HepG2 (cell line): ENCODE results near the gene TLE7. TPM values are rescaled to one million over a fixed set of nuclear protein-coding genes. Genes with fewer than 3 reads are reported as not detected.

Experiments used
- ATAC-seq: fragments of 200-7000 bp; cut with Tn5 transposase; 3 replicates; pipeline ENCODE4 v1.9.1; 2020; ENCODE audit warnings: mild to moderate bottlenecking, moderate library complexity
- BruUV-seq: library from RNA; stranded (reverse); fragments of 400-500 nt; replicated peaks from 2 replicates; lab custom pipeline; 2021; lab: Mats Ljungman, UMichigan
- CTCF ChIA-PET: fragments of 300-600 bp; formaldehyde crosslinking; extraction: SDS; loops from one replicate; lab custom pipeline; 2021; ENCODE audit warnings: low total read pairs, inconsistent platforms, low intra/inter-chr PET ratio; lab: Yijun Ruan, JAX
- POLR2A ChIA-PET: fragments of 350-600 bp; sonication (Branson Sonifier 250); formaldehyde crosslinking; loops from one replicate; lab custom pipeline; 2020; ENCODE audit warnings: antibody characterized with exemption, inconsistent platforms; lab: Yijun Ruan, JAX
- DNase-seq: peaks from one replicate; pipeline ENCODE4 v3.0.0-alpha.2; 2015; ENCODE audit warnings: low spot score
- FAIRE-seq: peaks from 3 replicates; lab custom pipeline; 2011; peaks lifted over from hg19 to GRCh38; lab: Jason Lieb, UNC
- H2AFZ ChIP-seq: one replicate; pipeline ENCODE4 v1.6.1; 2011; ENCODE audit warnings: low read length, inconsistent platforms
- H3K27ac ChIP-seq: fragments of 300-600 bp; 3 replicates; pipeline ENCODE4 v1.8.0; 2011; ENCODE audit warnings: mixed run types, mild to moderate bottlenecking, mixed read lengths, low read length, inconsistent platforms; ENCODE audit not compliant: insufficient read depth; ENCODE audit errors: extremely low read length
- H3K27me3 ChIP-seq, 2 experiments: fragments of 200-600 bp in 1 of 2; 2 replicates in 1 of 2; 3 replicates in 1 of 2; pipeline versions ENCODE4 v1.6.0 to v1.8.0; 2011; ENCODE audit warnings: low read length in 2 of 2, mild to moderate bottlenecking in 2 of 2, moderate library complexity in 2 of 2, inconsistent platforms in 1 of 2; ENCODE audit not compliant: insufficient read depth in 2 of 2, control insufficient read depth in 1 of 2
- H3K36me3 ChIP-seq, 2 experiments: fragments of 200-600 bp in 1 of 2; replicated peaks in 1 of 2; 2 replicates in 1 of 2; 3 replicates in 1 of 2; pipeline versions ENCODE4 v1.5.1 to v1.8.0; 2011; ENCODE audit warnings: low read length in 2 of 2, inconsistent platforms in 1 of 2; ENCODE audit not compliant: insufficient read depth in 2 of 2, control insufficient read depth in 1 of 2
- H3K4me1 ChIP-seq: 2 replicates; pipeline ENCODE4 v1.5.1; 2012; ENCODE audit warnings: low read length, inconsistent platforms; ENCODE audit not compliant: insufficient read depth
- H3K4me2 ChIP-seq: 2 replicates; pipeline ENCODE4 v1.6.0; 2011; ENCODE audit warnings: low read depth, low read length, inconsistent platforms
- H3K4me3 ChIP-seq, 3 experiments: fragments of 200-600 bp in 1 of 3; sonication (generic), shearing (Covaris generic) in 1 of 3; replicated peaks in 1 of 3; 2 replicates each; pipeline ENCODE4 v1.5.1; 2011 to 2016; ENCODE audit warnings: low read length in 3 of 3, inconsistent platforms in 2 of 3, low read depth in 2 of 3, mild to moderate bottlenecking in 2 of 3, control low read depth in 1 of 3, mixed read lengths in 1 of 3; ENCODE audit not compliant: insufficient read depth in 1 of 3
- H3K79me2 ChIP-seq: one replicate; pipeline ENCODE4 v1.6.1; 2011; ENCODE audit warnings: low read length, inconsistent platforms; ENCODE audit not compliant: insufficient read depth
- H3K9ac ChIP-seq: 2 replicates; pipeline ENCODE4 v1.6.0; 2011; ENCODE audit warnings: mild to moderate bottlenecking, low read depth, low read length, inconsistent platforms; ENCODE audit not compliant: insufficient read depth
- H3K9me3 ChIP-seq: 2 replicates; pipeline ENCODE4 v1.5.1; 2012; ENCODE audit warnings: mild to moderate bottlenecking, low read length
- H4K20me1 ChIP-seq: 2 replicates; pipeline ENCODE4 v1.6.0; 2011; ENCODE audit warnings: inconsistent platforms, mild to moderate bottlenecking, low read length, moderate library complexity; ENCODE audit not compliant: insufficient read depth
- ADNP ChIP-seq: sonication (generic); formaldehyde crosslinking; IDR thresholded peaks from 2 replicates; pipeline ENCODE4 v1.4.0; 2020; ENCODE audit warnings: missing genetic modification reagents
- CREM ChIP-seq, 2 experiments: sonication (generic) in 1 of 2; formaldehyde crosslinking in 1 of 2; IDR thresholded peaks; 2 replicates each; pipeline versions ENCODE4 v1.4.0 to v1.6.1; 2016 to 2020; ENCODE audit warnings: antibody characterized with exemption in 1 of 2, mild to moderate bottlenecking in 1 of 2, missing genetic modification reagents in 1 of 2
- ETV5 ChIP-seq: IDR thresholded peaks from 2 replicates; pipeline ENCODE4 v1.6.1; 2018; ENCODE audit warnings: missing biosample characterization, missing genetic modification reagents, inconsistent platforms, borderline replicate concordance
- FIP1L1 ChIP-seq: fragments of 200-400 bp; formaldehyde crosslinking; IDR thresholded peaks from 2 replicates; pipeline ENCODE4 v1.6.1; 2018; ENCODE audit warnings: low read depth, mild to moderate bottlenecking, low read length, moderate library complexity, borderline replicate concordance; ENCODE audit not compliant: insufficient read depth
- FOSL2 ChIP-seq: sonication (generic); formaldehyde crosslinking; IDR thresholded peaks from 2 replicates; pipeline ENCODE4 v1.4.0; 2020; ENCODE audit warnings: missing genetic modification reagents
- FOXM1 ChIP-seq: sonication (generic); formaldehyde crosslinking; IDR thresholded peaks from 2 replicates; pipeline ENCODE4 v1.5.0; 2020; ENCODE audit warnings: missing genetic modification reagents
- HNRNPK ChIP-seq: fragments of 200-400 bp; formaldehyde crosslinking; IDR thresholded peaks from 2 replicates; pipeline ENCODE4 v1.6.1; 2018; ENCODE audit warnings: low read length, low read depth, moderate library complexity, mild to moderate bottlenecking; ENCODE audit not compliant: poor library complexity, severe bottlenecking
- MTERF4 ChIP-seq: sonication (generic); formaldehyde crosslinking; IDR thresholded peaks from 2 replicates; pipeline ENCODE4 v1.8.0; 2023; ENCODE audit warnings: mild to moderate bottlenecking, missing genetic modification reagents
- POLR2A ChIP-seq, 2 experiments: IDR thresholded peaks; 2 replicates each; pipeline ENCODE4 v1.6.1; 2011; ENCODE audit warnings: low read depth in 2 of 2, low read length in 2 of 2, mild to moderate bottlenecking in 1 of 2, moderate library complexity in 1 of 2; ENCODE audit not compliant: insufficient read depth in 1 of 2
- REST ChIP-seq, 2 experiments: IDR thresholded peaks; 2 replicates each; pipeline ENCODE4 v1.6.1; 2011 to 2012; ENCODE audit warnings: low read length in 2 of 2, borderline replicate concordance in 1 of 2, low read depth in 1 of 2, mild to moderate bottlenecking in 1 of 2, moderate library complexity in 1 of 2
- SMAD1 ChIP-seq: sonication (generic); formaldehyde crosslinking; IDR thresholded peaks from 2 replicates; pipeline ENCODE4 v1.4.0; 2020; ENCODE audit warnings: missing genetic modification reagents, low read depth, mild to moderate bottlenecking, borderline replicate concordance
- TRIM24 ChIP-seq: sonication (generic); formaldehyde crosslinking; IDR thresholded peaks from 2 replicates; pipeline ENCODE4 v1.8.0; 2022; ENCODE audit warnings: mild to moderate bottlenecking, missing genetic modification reagents
- ZFP91 ChIP-seq: sonication (generic); formaldehyde crosslinking; IDR thresholded peaks from 2 replicates; pipeline ENCODE4 v1.9.0; 2022; ENCODE audit warnings: missing genetic modification reagents, mild to moderate bottlenecking, borderline replicate concordance
- ZNF251 ChIP-seq: sonication (generic); formaldehyde crosslinking; IDR thresholded peaks from 2 replicates; pipeline ENCODE4 v1.9.0; 2021; ENCODE audit warnings: mild to moderate bottlenecking, missing genetic modification reagents
- ZNF362 ChIP-seq: sonication (generic); formaldehyde crosslinking; IDR thresholded peaks from 2 replicates; pipeline ENCODE4 v1.4.0; 2020; ENCODE audit warnings: missing genetic modification reagents, mild to moderate bottlenecking, borderline replicate concordance
- ZNF557 ChIP-seq: sonication (generic); formaldehyde crosslinking; IDR thresholded peaks from 2 replicates; pipeline ENCODE4 v1.4.0; 2020; ENCODE audit warnings: missing genetic modification reagents
- WGBS: methylation state at CpG from one replicate; pipeline ENCODE4 v1.1.6; 2017; ENCODE audit warnings: low lambda C conversion rate; 5-methylcytosine and 5-hydroxymethylcytosine counted together
- in situ Hi-C: cut with HindIII; loops from 2 replicates; pipeline ENCODE4 v1.10.0; 2017; ENCODE audit warnings: low pct_unique_long_range_greater_than_20kb; ENCODE audit not compliant: extremely low pct_ligation_motif_present
- intact Hi-C: fragments of 100-400 bp; cut with micrococcal nuclease; formaldehyde crosslinking; loops from one replicate; pipeline ENCODE4 v1.10.0; 2022; ENCODE audit not compliant: unreplicated experiment
- polyA plus RNA-seq, 8 experiments: library from polyadenylated mRNA; depleted of rRNA in 3 of 8; stranded (reverse) in 7 of 8; unstranded in 1 of 8; fragments of >200 nt; fragmentation: Illumina TruSeq in 4 of 8; extraction: Trizol in 4 of 8; gene quantifications; 2 replicates each; pipeline versions ENCODE4 v1.2.1 to v1.2.3, GENCODE V29; 2011 to 2016; ENCODE audit warnings: low read depth in 4 of 8, missing spikeins in 1 of 8, mixed read lengths in 1 of 8; ENCODE audit not compliant: insufficient read depth in 1 of 8
- total RNA-seq, 5 experiments: library from RNA; depleted of rRNA; stranded (reverse); fragments of >200 nt; fragmentation: Illumina TruSeq; extraction: Trizol; gene quantifications; 2 replicates each; pipeline ENCODE4 v1.2.3, GENCODE V29; 2016; ENCODE audit warnings: low read depth in 1 of 5

TLE7 gene
- total and polyA plus RNA-seq, 2 of the 13 experiments (the other 11 are each of a cell fraction or from before 2014, with no cell fraction given) = not detected

- TF ChIP-seq REST (IDR thresholded peaks at IDR 0.05; ENCODE audit: borderline replicate concordance in 1 of 2, low read depth in 1 of 2, low read length in 2 of 2) (no peak), ZNF251 (CRISPR knock-in tag) (no peak)
- TF ChIP-seq, all 625 proteins: peak for 0
Observed at GRCh38 chr16:71429581-71429980, 12.3 kb downstream of the TLE7 start (continued).

- DNase-seq = peak; percentile 45
- Histone ChIP-seq H2AFZ (no peak overlapping the region), H3K9me3 (no peaks in the 10 kb centered on the region), H3K79me2 (no peaks in the 10 kb centered on the region), H3K4me2 (no peak overlapping the region), H3K27ac (no peak overlapping the region), H3K4me3 (no peak overlapping the region), H3K9ac (no peak overlapping the region), H3K27me3 (peaks cover 9 to 41% of the 10 kb centered on the region in 2 experiments), H3K4me1 (peaks cover 30% of the 10 kb centered on the region), H4K20me1 (no peaks in the 10 kb centered on the region), H3K36me3 (no peaks in the 10 kb centered on the region)
- in situ Hi-C loops = no loop called here
- intact Hi-C loops = loop anchor here (10.0 kb wide), 1 partner anchor 186 kb away; no protein-coding TSS in a partner anchor
- CTCF ChIA-PET = no interaction called here
- POLR2A ChIA-PET = no interaction called here
- no TSS peak for BruUV-seq
- no peak for ATAC-seq
- 4% methylated on average over 2 of the region's 2 CpGs for WGBS
- no peak for FAIRE-seq
- TF ChIP-seq SMAD1 (no peak), ETV5 (peak; percentile 19; the same call in 1 of the 2 replicates), CREM (IDR thresholded peaks at IDR 0.05) (no peak), CREM (CRISPR knock-in tag; IDR thresholded peaks at IDR 0.05) (no peak), FOXM1 (CRISPR knock-in tag) (no peak), HNRNPK (no peak), ZNF557 (CRISPR knock-in tag) (no peak), FOSL2 (CRISPR knock-in tag) (peak; percentile 89), MTERF4 (CRISPR knock-in tag) (no peak), TRIM24 (CRISPR knock-in tag) (0 out of 2 replicates have a peak, but pooled peaks have one; percentile 39), ZNF362 (CRISPR knock-in tag) (no peak), ADNP (CRISPR knock-in tag) (no peak), FIP1L1 (no peak), POLR2A (IDR thresholded peaks at IDR 0.05; ENCODE audit: insufficient read depth in 1 of 2, low read depth in 2 of 2, low read length in 2 of 2) (no peak), ZFP91 (CRISPR knock-in tag) (no peak)
Observed at GRCh38 chr16:71428883-71429282, 13.0 kb downstream of the TLE7 start.
